ENCODE results near the gene TPX2.

- no peak for TF ChIP-seq CTCF (IDR thresholded peaks at IDR 0.05)
- TF ChIP-seq POLR2A (IDR thresholded peaks at IDR 0.05): no peak
Observed at GRCh38 chr20:31749223-31749622, 10.1 kb downstream of the TPX2 start.
